Subcutaneous abdominal adipose tissue (tissue), 5 donors: Measurements from ENCODE around the gene OSBPL3.

Experiments
- H3K27ac ChIP-seq: one replicate; pipeline ENCODE4 v1.7.0; 2013; ENCODE audit warnings: low read depth, mild to moderate bottlenecking, inconsistent platforms, low read length, moderate library complexity
- H3K27me3 ChIP-seq, 5 donors: one replicate each; pipeline ENCODE4 v1.7.0; 2013; ENCODE audit warnings: low read length in 5 of 5, inconsistent platforms in 1 of 5; ENCODE audit not compliant: control insufficient read depth in 5 of 5, insufficient read depth in 4 of 5
- H3K36me3 ChIP-seq, 5 donors: one replicate each; pipeline ENCODE4 v1.7.0; 2013; ENCODE audit warnings: low read length in 5 of 5; ENCODE audit not compliant: control insufficient read depth in 5 of 5, insufficient read depth in 5 of 5
- H3K4me1 ChIP-seq, 5 donors: one replicate each; pipeline ENCODE4 v1.7.0; 2013; ENCODE audit warnings: low read length in 5 of 5, mild to moderate bottlenecking in 3 of 5, moderate library complexity in 1 of 5; ENCODE audit not compliant: control insufficient read depth in 5 of 5, insufficient read depth in 5 of 5
- H3K4me3 ChIP-seq, 5 donors: one replicate each; pipeline ENCODE4 v1.7.0; 2013; ENCODE audit warnings: low read length in 5 of 5, low read depth in 1 of 5
- H3K9ac ChIP-seq, 5 donors: one replicate each; pipeline ENCODE4 v1.7.0; 2013; ENCODE audit warnings: low read length in 5 of 5, mild to moderate bottlenecking in 4 of 5, moderate library complexity in 3 of 5
- H3K9me3 ChIP-seq, 5 donors: one replicate each; pipeline ENCODE4 v1.7.0; 2013; ENCODE audit warnings: low read length in 5 of 5; ENCODE audit not compliant: control insufficient read depth in 5 of 5
- donor health status: healthy.
- donor health status: healthy.
- donor health status: healthy.
- donor health status: healthy.
- donor health status: healthy.

Gene OSBPL3

GRCh38 chr7:24767878-24768569, 212.0 kb downstream of the OSBPL3 start:
- peaks cover 0 to 12% (median 3%) of the 10 kb centered on the region in 5 donors for H3K9me3 ChIP-seq
- no peak overlapping the region for H3K27ac ChIP-seq

GRCh38 chr7:24764972-24765744, 214.8 kb downstream of the OSBPL3 start:
- no peak overlapping the region for H3K27ac ChIP-seq
- H3K27me3 ChIP-seq: peaks cover 0 to 3% (median 2%) of the 10 kb centered on the region in 5 donors
- no peaks in the 10 kb centered on the region for H3K4me1 ChIP-seq
- no peaks in the 10 kb centered on the region for H3K9me3 ChIP-seq
- no peaks in the 10 kb centered on the region for H3K36me3 ChIP-seq
- H3K9ac ChIP-seq: no peak overlapping the region
- H3K4me3 ChIP-seq: no peak overlapping the region

More at GRCh38 chr7:24767878-24768569, 212.0 kb downstream of the OSBPL3 start:
- peaks cover 0 to 3% (median 0%) of the 10 kb centered on the region in 5 donors for H3K27me3 ChIP-seq
- H3K4me1 ChIP-seq: no peaks in the 10 kb centered on the region
- H3K36me3 ChIP-seq: no peaks in the 10 kb centered on the region
- no peak overlapping the region for H3K4me3 ChIP-seq
- H3K9ac ChIP-seq: no peak overlapping the region

- H3K27ac ChIP-seq: no peak overlapping the region
- no peaks in the 10 kb centered on the region for H3K4me1 ChIP-seq
- H3K9me3 ChIP-seq: no peaks in the 10 kb centered on the region
- H3K27me3 ChIP-seq: peaks cover 0 to 3% (median 2%) of the 10 kb centered on the region in 5 donors
- H3K9ac ChIP-seq: no peak overlapping the region
- no peak overlapping the region for H3K4me3 ChIP-seq
- no peaks in the 10 kb centered on the region for H3K36me3 ChIP-seq
Observed at GRCh38 chr7:24764011-24764410, 216.0 kb downstream of the OSBPL3 start.

DNA sequence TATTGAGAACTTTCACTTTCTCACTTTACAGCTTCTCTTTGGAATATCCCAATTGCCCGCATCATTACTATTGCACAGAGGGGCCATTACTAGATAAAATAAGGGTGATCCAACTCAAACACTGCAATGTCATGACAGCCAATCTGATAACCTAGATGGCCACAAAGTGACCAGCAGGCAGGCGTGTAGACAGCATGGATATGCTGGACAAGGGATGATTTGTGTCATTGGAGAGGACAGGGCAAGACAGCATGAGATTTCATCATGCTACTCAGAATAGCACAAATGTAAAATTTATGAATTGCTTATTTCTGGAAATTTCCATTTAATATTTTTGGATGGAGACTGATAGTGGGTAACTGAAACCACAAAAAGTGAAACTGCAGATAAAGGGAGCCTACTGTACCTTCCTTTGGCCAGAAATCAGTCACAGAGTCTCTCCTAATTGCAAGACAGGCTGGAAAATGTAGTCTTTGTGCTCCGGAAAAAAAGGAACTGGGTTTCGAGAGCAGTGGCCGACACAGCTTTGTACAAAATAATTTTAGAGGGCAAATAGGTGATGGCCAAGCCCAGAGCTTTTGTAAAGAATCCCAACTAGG, 216.6 kb downstream of the OSBPL3 start:
- Histone ChIP-seq H3K9ac (no peak overlapping the region), H3K4me1 (peaks cover 0 to 1% (median under 1%) of the 10 kb centered on the region in 5 donors), H3K4me3 (no peak overlapping the region), H3K27ac (no peak overlapping the region), H3K9me3 (no peaks in the 10 kb centered on the region), H3K27me3 (peaks cover 0 to 3% (median 2%) of the 10 kb centered on the region in 5 donors), H3K36me3 (no peaks in the 10 kb centered on the region)

- Histone ChIP-seq H3K9me3 (no peaks in the 10 kb centered on the region), H3K4me1 (peaks cover 0 to 8% (median 7%) of the 10 kb centered on the region in 5 donors), H3K36me3 (no peaks in the 10 kb centered on the region), H3K4me3 (no peak overlapping the region), H3K27ac (no peak overlapping the region), H3K9ac (no peak overlapping the region), H3K27me3 (peaks cover 0 to 3% (median 2%) of the 10 kb centered on the region in 5 donors)
Observed at GRCh38 chr7:24762771-24763170, 217.2 kb downstream of the OSBPL3 start.

GRCh38 chr7:24760968-24761367, 219.0 kb downstream of the OSBPL3 start:
- peaks cover 0 to 19% (median 17%) of the 10 kb centered on the region in 5 donors for H3K4me1 ChIP-seq
- no peaks in the 10 kb centered on the region for H3K9me3 ChIP-seq
- no peak overlapping the region for H3K9ac ChIP-seq
- no peak overlapping the region for H3K27ac ChIP-seq
- no peaks in the 10 kb centered on the region for H3K36me3 ChIP-seq
- H3K4me3 ChIP-seq: no peak overlapping the region
- peaks cover 0 to 3% (median 2%) of the 10 kb centered on the region in 5 donors for H3K27me3 ChIP-seq

GRCh38 chr7:24757353-24758275, 222.4 kb downstream of the OSBPL3 start, which contains the start of gene GSDME:
Gene GSDME, minus strand, starts transcription at chr7:24757464. Its CDS starts 7,690 bp downstream, at chr7:24749774.
- Histone ChIP-seq H3K4me1 (peaks cover 0 to 19% (median 17%) of the 10 kb centered on the region in 5 donors), H3K27me3 (peaks cover 0 to 3% (median 0%) of the 10 kb centered on the region in 5 donors), H3K27ac (peak within 1 kb of the TSS; percentile 55), H3K9ac (peak within 1 kb of the TSS in 4 of 5 donors; percentile 66 to 78 (median 71)), H3K9me3 (no peaks in the 10 kb centered on the region), H3K36me3 (no peaks in the 10 kb centered on the region), H3K4me3 (peak within 1 kb of the TSS; percentile 68 to 79 (median 71))

DNA sequence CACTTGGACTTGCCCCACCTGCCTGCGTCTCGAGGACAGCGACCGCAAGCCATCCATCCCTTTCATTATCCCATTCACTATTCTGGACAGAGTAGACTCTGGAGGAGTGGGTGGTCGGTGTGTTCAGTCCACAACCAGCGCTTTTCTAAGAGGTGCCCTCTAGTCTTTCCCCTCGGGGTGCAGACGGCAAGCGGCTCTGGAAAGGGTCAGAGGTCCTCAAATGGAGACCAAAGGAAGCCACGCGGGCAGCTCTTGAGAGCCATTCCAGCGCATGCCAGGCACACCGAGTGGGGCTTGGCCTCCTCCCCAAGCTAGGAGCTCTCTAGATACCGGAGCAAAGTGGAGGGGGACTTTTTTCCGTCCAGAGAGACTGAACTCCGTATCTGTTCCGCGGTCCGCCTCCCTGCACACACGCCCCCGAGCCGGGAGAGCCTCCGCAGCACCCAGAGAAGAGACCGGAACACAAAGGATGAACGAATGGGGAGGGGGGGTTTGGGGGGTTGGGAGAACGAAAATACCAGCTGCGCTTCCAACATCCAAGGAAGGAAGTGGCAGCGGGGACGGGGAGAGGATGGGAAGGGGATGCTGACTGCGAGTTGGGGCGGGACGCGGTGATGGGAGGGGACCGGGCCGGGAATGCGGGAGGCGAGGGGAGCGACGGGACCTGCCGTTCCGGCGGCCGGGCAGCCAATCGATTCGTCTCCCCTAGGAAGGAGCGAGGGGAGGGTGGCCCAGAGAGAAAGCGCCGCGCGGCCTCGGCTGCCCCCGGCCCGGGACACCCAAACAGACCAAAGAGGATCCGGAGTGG, 223.2 kb downstream of the OSBPL3 start:
- Histone ChIP-seq H3K4me1 (peaks cover 0 to 23% (median 17%) of the 10 kb centered on the region in 5 donors), H3K9ac (peak overlapping the region in 3 of 5 donors; percentile 24 to 73 (median 44)), H3K27me3 (peaks cover 0 to 3% (median 0%) of the 10 kb centered on the region in 5 donors), H3K9me3 (no peaks in the 10 kb centered on the region), H3K4me3 (peak overlapping the region; percentile 62 to 79 (median 70)), H3K36me3 (no peaks in the 10 kb centered on the region), H3K27ac (no peak overlapping the region)
